Erythroblast (primary cell): ENCODE measurements around the gene AHCYL2.

Experiments used
- GATA1 ChIP-seq: IDR thresholded peaks from 2 replicates; pipeline ENCODE4 v1.6.1; 2011; ENCODE audit warnings: low read depth, mild to moderate bottlenecking, control low read depth, low read length, moderate library complexity
- POLR2A ChIP-seq: IDR thresholded peaks from 2 replicates; pipeline ENCODE4 v1.6.1; 2011; ENCODE audit warnings: mild to moderate bottlenecking, low read length

DNA sequence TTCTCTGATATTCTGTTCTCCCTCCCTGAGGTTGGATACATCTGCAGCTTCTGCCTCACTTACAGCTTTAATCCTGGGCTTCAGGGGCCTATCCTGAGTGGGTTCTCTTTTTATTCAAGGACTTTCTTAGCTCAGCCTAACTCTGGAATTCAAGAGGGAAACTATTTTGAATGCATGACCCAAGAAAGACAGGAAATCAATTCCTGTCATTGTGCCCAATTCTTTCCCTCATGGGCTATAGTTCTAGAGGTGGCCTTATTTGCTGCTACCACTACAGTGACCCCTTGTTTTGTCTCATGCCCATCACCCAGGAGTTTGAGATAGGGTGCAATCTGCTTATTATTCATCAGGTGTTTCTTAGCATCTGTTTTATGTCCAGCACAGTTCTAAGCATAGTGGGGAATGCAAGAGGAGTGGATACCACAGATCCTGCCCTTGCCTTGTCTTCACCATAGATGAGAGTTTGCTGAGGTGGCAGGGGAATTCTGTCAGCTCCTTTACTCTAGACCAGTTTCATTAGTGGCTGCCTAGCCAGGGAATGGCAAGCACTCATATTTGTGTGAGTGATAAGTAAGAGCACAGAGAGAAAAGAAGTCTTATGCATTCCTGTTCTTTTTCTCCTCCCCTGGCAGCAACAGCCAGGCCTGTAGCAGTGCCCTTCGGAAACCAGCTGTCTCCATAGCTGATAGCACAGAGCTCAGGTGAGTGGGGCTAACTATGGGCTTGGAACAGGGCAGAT, 228.8 kb downstream of the AHCYL2 start:
- no peak for TF ChIP-seq POLR2A
- no peak for TF ChIP-seq GATA1
